Endothelial cell of umbilical vein (primary cell): ENCODE results near the gene RP2. TPM values are rescaled to one million over a fixed set of nuclear protein-coding genes. Genes with fewer than 3 reads are reported as not detected.

Experiments
- BruUV-seq: library from RNA; stranded (reverse); fragments of 400-500 nt; replicated peaks from 2 replicates; lab custom pipeline; 2021; lab: Mats Ljungman, UMichigan
- CTCF ChIA-PET: fragments of 300-600, 350-600 bp; sonication (Branson Sonifier 250); formaldehyde crosslinking; loops from one replicate; lab custom pipeline; 2021; ENCODE audit warnings: antibody characterized with exemption, inconsistent platforms; lab: Charles Lee
- POLR2A ChIA-PET: fragments of 300-600, 350-600 bp; sonication (Branson Sonifier 250); formaldehyde crosslinking; loops from one replicate; lab custom pipeline; 2021; ENCODE audit warnings: antibody characterized with exemption, inconsistent platforms; lab: Charles Lee
- DNase-seq: peaks from one replicate; pipeline ENCODE4 v3.0.0-alpha.2; 2011; ENCODE audit warnings: low read depth, low spot score
- FAIRE-seq: peaks from 2 replicates; lab custom pipeline; 2011; peaks lifted over from hg19 to GRCh38; lab: Jason Lieb, UNC
- H2AFZ ChIP-seq: 2 replicates; pipeline ENCODE4 v1.6.0; 2012; ENCODE audit warnings: low read depth, low read length, control low read depth, inconsistent platforms
- H3K27ac ChIP-seq: 2 replicates; pipeline ENCODE4 v1.5.1; 2011; ENCODE audit warnings: low read depth, mild to moderate bottlenecking, control low read depth, low read length, moderate library complexity; ENCODE audit not compliant: insufficient read depth
- H3K27me3 ChIP-seq, 2 experiments: 2 replicates each; pipeline versions ENCODE4 v1.6.0 to v1.6.1; 2011; ENCODE audit warnings: low read length in 2 of 2, mixed read lengths in 1 of 2; ENCODE audit not compliant: control insufficient read depth in 2 of 2, insufficient read depth in 2 of 2
- H3K36me3 ChIP-seq, 2 experiments: 2 replicates in 1 of 2; 3 replicates in 1 of 2; pipeline ENCODE4 v1.5.1; 2011; ENCODE audit warnings: low read length in 2 of 2, mild to moderate bottlenecking in 1 of 2, moderate library complexity in 1 of 2; ENCODE audit not compliant: control insufficient read depth in 2 of 2, insufficient read depth in 2 of 2; ENCODE audit errors: extremely low read depth in 1 of 2
- H3K4me1 ChIP-seq: 3 replicates; pipeline ENCODE4 v1.5.1; 2011; ENCODE audit warnings: mild to moderate bottlenecking, low read length; ENCODE audit not compliant: control insufficient read depth, insufficient read depth; ENCODE audit errors: extremely low read depth
- H3K4me2 ChIP-seq: 2 replicates; pipeline ENCODE4 v1.6.1; 2011; ENCODE audit warnings: low read length, control low read depth, mixed read lengths; ENCODE audit not compliant: insufficient read depth
- H3K4me3 ChIP-seq, 3 experiments: fragments of 200-600 bp in 1 of 3; sonication (generic), shearing (Covaris generic) in 1 of 3; replicated peaks in 1 of 3; 2 replicates each; pipeline ENCODE4 v1.5.1; 2011 to 2016; ENCODE audit warnings: control low read depth in 3 of 3, low read length in 3 of 3, mild to moderate bottlenecking in 2 of 3, inconsistent platforms in 1 of 3, low read depth in 1 of 3, moderate library complexity in 1 of 3; ENCODE audit not compliant: insufficient read depth in 1 of 3
- H3K79me2 ChIP-seq: 2 replicates; pipeline ENCODE4 v1.6.0; 2012; ENCODE audit warnings: low read length, inconsistent platforms; ENCODE audit not compliant: control insufficient read depth, insufficient read depth
- H3K9ac ChIP-seq: replicated peaks from 2 replicates; pipeline ENCODE3; 2011; ENCODE audit warnings: low read length, control low read depth; ENCODE audit not compliant: insufficient read depth; ENCODE audit errors: extremely low read depth
- H3K9me1 ChIP-seq: replicated peaks from 3 replicates; pipeline ENCODE4 v1.6.0; 2011; ENCODE audit warnings: mild to moderate bottlenecking, low read length; ENCODE audit not compliant: control insufficient read depth, insufficient read depth; ENCODE audit errors: extremely low read depth
- H3K9me3 ChIP-seq: replicated peaks from 2 replicates; pipeline ENCODE4 v1.5.1; 2012; ENCODE audit warnings: low read length, inconsistent platforms; ENCODE audit not compliant: control insufficient read depth, insufficient read depth
- H4K20me1 ChIP-seq: replicated peaks from 2 replicates; pipeline ENCODE3; 2011; ENCODE audit warnings: mild to moderate bottlenecking, low read length; ENCODE audit not compliant: control insufficient read depth, insufficient read depth; ENCODE audit errors: extremely low read depth
- EZH2 ChIP-seq: IDR thresholded peaks from 2 replicates; pipeline ENCODE4 v1.6.1; 2012; ENCODE audit warnings: borderline replicate concordance, low read depth, mild to moderate bottlenecking, moderate library complexity, low read length, inconsistent platforms; ENCODE audit not compliant: severe bottlenecking
- FOS ChIP-seq: IDR thresholded peaks from 2 replicates; pipeline ENCODE4 v1.6.1; 2011; ENCODE audit warnings: mild to moderate bottlenecking, low read length, moderate library complexity, borderline replicate concordance; ENCODE audit not compliant: insufficient read depth
- GATA2 ChIP-seq: IDR thresholded peaks from 2 replicates; pipeline ENCODE4 v1.7.0; 2011; ENCODE audit warnings: low read depth, mild to moderate bottlenecking, moderate library complexity, mixed read lengths, low read length; ENCODE audit not compliant: insufficient read length, insufficient read depth
- JUN ChIP-seq: IDR thresholded peaks from 2 replicates; pipeline ENCODE4 v1.6.1; 2011; ENCODE audit warnings: borderline replicate concordance, low read depth; ENCODE audit not compliant: insufficient read length, insufficient read depth
- MAX ChIP-seq: IDR thresholded peaks from 2 replicates; pipeline ENCODE4 v1.6.1; 2011; ENCODE audit not compliant: insufficient read depth, insufficient read length
- MYC ChIP-seq: IDR thresholded peaks from one replicate; pipeline ENCODE4 v1.6.1; 2011; ENCODE audit warnings: mild to moderate bottlenecking, low read depth, low read length
- POLR2A ChIP-seq: IDR thresholded peaks from 2 replicates; pipeline ENCODE4 v1.6.1; 2012; ENCODE audit warnings: low read depth, mild to moderate bottlenecking, control low read depth, low read length
- POLR2AphosphoS5 ChIP-seq: IDR thresholded peaks from 2 replicates; pipeline ENCODE4 v1.6.1; 2012; ENCODE audit warnings: low read depth, mild to moderate bottlenecking, control low read depth, low read length, moderate library complexity; ENCODE audit not compliant: insufficient read depth
- dilution Hi-C: fragments of 300-500 bp; cut with MboI; formaldehyde crosslinking; loops from one replicate; pipeline ENCODE4 v1.15.0; 2019; ENCODE audit warnings: low sequenced_read_pairs; ENCODE audit not compliant: extremely low pct_ligation_motif_present
- intact Hi-C: fragments of 100-400 bp; cut with micrococcal nuclease; formaldehyde crosslinking; loops from one replicate; pipeline ENCODE4 v1.10.0; 2022
- polyA plus RNA-seq, 4 experiments: library from polyadenylated mRNA; depleted of rRNA in 3 of 4; stranded (reverse) in 3 of 4; unstranded in 1 of 4; fragments of >200 nt; gene quantifications; 2 replicates each; pipeline versions ENCODE4 v1.2.1 to v1.2.3, GENCODE V29; 2011 to 2012; ENCODE audit warnings: missing spikeins in 1 of 4
- total RNA-seq: library from RNA; stranded (reverse); gene quantifications from 2 replicates; pipeline ENCODE4 v1.2.3, GENCODE V29; 2021
- TF ChIP-seq, protein P1 (sequence below), 2 donors: IDR thresholded peaks; 1 replicate in 1 of 2; 2 replicates in 1 of 2; pipeline ENCODE4 v1.5.1; 2011; ENCODE audit warnings: low read length in 2 of 2, mild to moderate bottlenecking in 2 of 2, moderate library complexity in 2 of 2, control low read depth in 1 of 2, inconsistent platforms in 1 of 2, low read depth in 1 of 2; ENCODE audit not compliant: insufficient read depth in 1 of 2; ENCODE audit errors: extremely low read depth in 1 of 2

The RP2 gene
- total and polyA plus RNA-seq, 2 donors (not counting 3 experiments of a cell fraction or from before 2014, with no cell fraction given) = 7.4 to 20.5 TPM

DNA sequence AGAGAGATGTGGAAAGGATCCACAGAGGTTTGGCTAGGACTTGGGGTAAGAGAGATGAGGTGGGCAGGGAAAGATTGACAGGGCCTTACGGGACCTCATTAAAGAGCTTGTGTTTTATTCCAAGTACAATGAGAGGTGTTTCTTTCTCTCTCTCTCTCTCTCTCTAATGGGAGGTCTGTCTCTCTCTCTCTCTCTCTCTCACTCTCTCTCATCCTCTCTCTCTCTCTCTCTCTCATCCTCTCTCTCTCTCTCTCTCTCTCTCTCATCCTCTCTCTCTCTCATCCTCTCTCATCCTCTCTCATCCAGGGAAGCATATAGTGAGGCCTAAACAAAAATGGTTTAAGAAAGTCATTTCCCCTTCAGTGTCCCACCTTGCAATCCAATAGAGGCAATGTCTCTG is 80.8 kb downstream of the RP2 start:
- Histone ChIP-seq H3K4me2 (no peak overlapping the region), H3K79me2 (peaks cover 37% of the 10 kb centered on the region), H2AFZ (no peak overlapping the region), H3K4me3 (no peak overlapping the region), H3K36me3 (no peaks in the 10 kb centered on the region), H3K9me1 (no peaks in the 10 kb centered on the region), H4K20me1 (peaks cover 2% of the 10 kb centered on the region), H3K9me3 (no peaks in the 10 kb centered on the region), H3K27ac (no peak overlapping the region), H3K27me3 (no peaks in the 10 kb centered on the region), H3K4me1 (peaks cover 6% of the 10 kb centered on the region), H3K9ac (no peak overlapping the region)
- intact Hi-C loops = no loop called here
- ChIA-PET CTCF (no interaction called here), POLR2A (no interaction called here)
- no peak for DNase-seq
- BruUV-seq = no TSS peak
- TF ChIP-seq MAX (no peak), GATA2 (no peak), EZH2 (no peak), POLR2A (no peak), FOS (no peak), MYC (no peak), JUN (no peak), POLR2AphosphoS5 (no peak)
- TF ChIP-seq, protein P1, sequence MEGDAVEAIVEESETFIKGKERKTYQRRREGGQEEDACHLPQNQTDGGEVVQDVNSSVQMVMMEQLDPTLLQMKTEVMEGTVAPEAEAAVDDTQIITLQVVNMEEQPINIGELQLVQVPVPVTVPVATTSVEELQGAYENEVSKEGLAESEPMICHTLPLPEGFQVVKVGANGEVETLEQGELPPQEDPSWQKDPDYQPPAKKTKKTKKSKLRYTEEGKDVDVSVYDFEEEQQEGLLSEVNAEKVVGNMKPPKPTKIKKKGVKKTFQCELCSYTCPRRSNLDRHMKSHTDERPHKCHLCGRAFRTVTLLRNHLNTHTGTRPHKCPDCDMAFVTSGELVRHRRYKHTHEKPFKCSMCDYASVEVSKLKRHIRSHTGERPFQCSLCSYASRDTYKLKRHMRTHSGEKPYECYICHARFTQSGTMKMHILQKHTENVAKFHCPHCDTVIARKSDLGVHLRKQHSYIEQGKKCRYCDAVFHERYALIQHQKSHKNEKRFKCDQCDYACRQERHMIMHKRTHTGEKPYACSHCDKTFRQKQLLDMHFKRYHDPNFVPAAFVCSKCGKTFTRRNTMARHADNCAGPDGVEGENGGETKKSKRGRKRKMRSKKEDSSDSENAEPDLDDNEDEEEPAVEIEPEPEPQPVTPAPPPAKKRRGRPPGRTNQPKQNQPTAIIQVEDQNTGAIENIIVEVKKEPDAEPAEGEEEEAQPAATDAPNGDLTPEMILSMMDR (IDR thresholded peaks at IDR 0.05; ENCODE audit: extremely low read depth in 1 of 2, insufficient read depth in 1 of 2, low read depth in 1 of 2, low read length in 2 of 2) = no peak
- dilution Hi-C loops = no loop called here
- no peak for FAIRE-seq
